SU-DHL-6 (cell line): ENCODE results near the gene ECHS1.

Source experiments
- H2AFZ ChIP-seq: fragments of 200-600 bp; sonication (generic); 2 replicates; pipeline ENCODE4 v1.6.1; 2014; ENCODE audit warnings: low read depth, mild to moderate bottlenecking, moderate library complexity, mixed read lengths, antibody characterized with exemption, low read length; ENCODE audit not compliant: severe bottlenecking
- H3F3A ChIP-seq: fragments of 200-600 bp; shearing (Covaris generic); 2 replicates; pipeline ENCODE4 v1.6.0; 2016; ENCODE audit warnings: antibody characterized with exemption, mild to moderate bottlenecking; ENCODE audit not compliant: insufficient read depth
- H3K27ac ChIP-seq: fragments of 200-600 bp; sonication (generic); 2 replicates; pipeline ENCODE4 v1.5.1; 2016; ENCODE audit warnings: low read depth, mild to moderate bottlenecking, low read length, moderate library complexity, mixed read lengths
- H3K27me3 ChIP-seq: fragments of 200-600 bp; sonication (generic), shearing (Covaris generic); 2 replicates; pipeline ENCODE4 v1.6.0; 2014; ENCODE audit warnings: mild to moderate bottlenecking, low read length
- H3K36me3 ChIP-seq: fragments of 200-600 bp; sonication (generic); 2 replicates; pipeline ENCODE4 v1.6.1; 2014; ENCODE audit warnings: mild to moderate bottlenecking, low read length, mixed read lengths
- H3K4me2 ChIP-seq: fragments of 300-600, 200-600 bp; shearing (Covaris generic), sonication (generic); 2 replicates; pipeline ENCODE4 v1.6.0; 2014; ENCODE audit warnings: low read length, low read depth, mild to moderate bottlenecking; ENCODE audit not compliant: poor library complexity, severe bottlenecking
- H3K4me3 ChIP-seq: fragments of 200-600 bp; sonication (generic); 2 replicates; pipeline ENCODE4 v1.5.1; 2014; ENCODE audit warnings: antibody characterized with exemption, low read length, mild to moderate bottlenecking, mixed read lengths; ENCODE audit not compliant: insufficient read depth, poor library complexity, severe bottlenecking
- H3K79me2 ChIP-seq: fragments of 200-600 bp; sonication (generic); 2 replicates; pipeline ENCODE4 v1.6.1; 2014; ENCODE audit warnings: mild to moderate bottlenecking, low read length, moderate library complexity; ENCODE audit not compliant: insufficient read depth
- H3K9ac ChIP-seq: fragments of 200-600 bp; sonication (generic); 2 replicates; pipeline ENCODE4 v1.7.0; 2014; ENCODE audit warnings: mild to moderate bottlenecking, low read length
- H3K9me2 ChIP-seq: fragments of 200-600 bp; sonication (generic); replicated peaks from 2 replicates; pipeline ENCODE4 v1.6.1; 2014; ENCODE audit warnings: low read length; ENCODE audit not compliant: insufficient read depth
- H3K9me3 ChIP-seq: fragments of 200-600 bp; sonication (generic); 2 replicates; pipeline ENCODE4 v1.6.1; 2014; ENCODE audit warnings: low read length, mixed read lengths; ENCODE audit not compliant: insufficient read depth
- H4K20me1 ChIP-seq: fragments of 200-600 bp; sonication (generic); 2 replicates; pipeline ENCODE4 v1.6.1; 2014; ENCODE audit warnings: low read depth, mild to moderate bottlenecking, antibody characterized with exemption, low read length, moderate library complexity, mixed read lengths
- EZH2phosphoT487 ChIP-seq: fragments of 200-600 bp; sonication (generic), shearing (Covaris generic); conservative IDR thresholded peaks from 2 replicates; pipeline ENCODE4 v1.6.1; 2018; ENCODE audit warnings: mild to moderate bottlenecking, antibody characterized with exemption, low read length, moderate library complexity, mixed read lengths
- TF ChIP-seq, protein P1 (sequence below): fragments of 200-600 bp; sonication (generic); IDR thresholded peaks from one replicate; pipeline ENCODE4 v1.5.1; 2017; ENCODE audit warnings: antibody characterized with exemption, mild to moderate bottlenecking, low read length, moderate library complexity; ENCODE audit not compliant: insufficient read depth, poor library complexity, severe bottlenecking

ECHS1 gene

GRCh38 chr10:133394801-133395221 lies 21.7 kb upstream of the ECHS1 start:
- Histone ChIP-seq H2AFZ (peak overlapping the region; percentile 90), H3F3A (peaks cover 13% of the 10 kb centered on the region), H3K9me2 (no peaks in the 10 kb centered on the region), H4K20me1 (no peaks in the 10 kb centered on the region), H3K27me3 (no peaks in the 10 kb centered on the region), H3K27ac (peak overlapping the region; percentile 42), H3K4me3 (peak overlapping the region; percentile 73), H3K79me2 (peaks cover 22% of the 10 kb centered on the region), H3K9me3 (no peaks in the 10 kb centered on the region), H3K9ac (peak overlapping the region; percentile 93), H3K4me2 (peak overlapping the region; percentile 86), H3K36me3 (no peaks in the 10 kb centered on the region)
- TF ChIP-seq, protein P1, sequence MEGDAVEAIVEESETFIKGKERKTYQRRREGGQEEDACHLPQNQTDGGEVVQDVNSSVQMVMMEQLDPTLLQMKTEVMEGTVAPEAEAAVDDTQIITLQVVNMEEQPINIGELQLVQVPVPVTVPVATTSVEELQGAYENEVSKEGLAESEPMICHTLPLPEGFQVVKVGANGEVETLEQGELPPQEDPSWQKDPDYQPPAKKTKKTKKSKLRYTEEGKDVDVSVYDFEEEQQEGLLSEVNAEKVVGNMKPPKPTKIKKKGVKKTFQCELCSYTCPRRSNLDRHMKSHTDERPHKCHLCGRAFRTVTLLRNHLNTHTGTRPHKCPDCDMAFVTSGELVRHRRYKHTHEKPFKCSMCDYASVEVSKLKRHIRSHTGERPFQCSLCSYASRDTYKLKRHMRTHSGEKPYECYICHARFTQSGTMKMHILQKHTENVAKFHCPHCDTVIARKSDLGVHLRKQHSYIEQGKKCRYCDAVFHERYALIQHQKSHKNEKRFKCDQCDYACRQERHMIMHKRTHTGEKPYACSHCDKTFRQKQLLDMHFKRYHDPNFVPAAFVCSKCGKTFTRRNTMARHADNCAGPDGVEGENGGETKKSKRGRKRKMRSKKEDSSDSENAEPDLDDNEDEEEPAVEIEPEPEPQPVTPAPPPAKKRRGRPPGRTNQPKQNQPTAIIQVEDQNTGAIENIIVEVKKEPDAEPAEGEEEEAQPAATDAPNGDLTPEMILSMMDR: no peak

DNA sequence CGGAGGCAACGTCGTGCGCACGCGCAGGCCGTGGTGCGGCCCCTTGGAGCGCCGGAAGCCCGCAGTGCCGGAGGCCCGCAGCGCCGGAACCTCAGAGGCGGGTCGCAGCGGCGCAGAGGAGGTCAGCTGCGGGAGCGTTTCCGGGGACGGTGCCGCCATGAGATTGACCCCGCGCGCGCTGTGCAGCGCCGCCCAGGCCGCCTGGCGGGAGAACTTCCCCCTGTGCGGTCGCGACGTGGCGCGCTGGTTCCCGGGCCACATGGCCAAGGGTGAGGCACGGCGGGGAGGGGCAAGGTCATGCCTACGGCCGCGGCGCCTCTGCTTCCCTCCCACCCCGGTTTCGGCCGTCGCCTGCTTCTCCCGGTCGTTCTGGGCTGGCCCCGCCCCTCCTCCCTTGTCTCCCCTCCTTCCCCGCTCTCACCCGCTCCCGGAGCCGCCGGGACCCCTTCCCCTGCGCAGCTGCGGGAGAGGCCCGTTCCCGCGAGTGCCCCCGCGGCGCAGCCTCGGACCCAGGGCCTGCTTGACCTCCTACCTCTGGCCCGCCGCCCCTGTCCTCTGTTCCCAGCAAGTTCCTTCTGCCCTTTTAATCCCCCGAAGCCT lies 21.0 kb upstream of the ECHS1 start, which contains the start of gene MTG1:
MTG1 (plus strand) TSS at position 94 of the 600 bp plus-strand sequence; CDS start at position 158, 64 bp downstream.
- peaks cover 19% of the 10 kb centered on the region for H3F3A ChIP-seq
- no peak for TF ChIP-seq EZH2phosphoT487
- TF ChIP-seq, protein P1: no peak
- peak within 1 kb of the TSS; percentile 90 for H2AFZ ChIP-seq
- H3K4me3 ChIP-seq: peak within 1 kb of the TSS; percentile 73
- H3K4me2 ChIP-seq: peak within 1 kb of the TSS; percentile 86
- no peaks in the 10 kb centered on the region for H4K20me1 ChIP-seq
- peak within 1 kb of the TSS; percentile 53 for H3K27ac ChIP-seq
- no peaks in the 10 kb centered on the region for H3K27me3 ChIP-seq
- H3K9ac ChIP-seq: peak within 1 kb of the TSS; percentile 93
- H3K9me3 ChIP-seq: no peaks in the 10 kb centered on the region
- no peaks in the 10 kb centered on the region for H3K36me3 ChIP-seq
- H3K79me2 ChIP-seq: peaks cover 22% of the 10 kb centered on the region
- H3K9me2 ChIP-seq: no peaks in the 10 kb centered on the region

DNA sequence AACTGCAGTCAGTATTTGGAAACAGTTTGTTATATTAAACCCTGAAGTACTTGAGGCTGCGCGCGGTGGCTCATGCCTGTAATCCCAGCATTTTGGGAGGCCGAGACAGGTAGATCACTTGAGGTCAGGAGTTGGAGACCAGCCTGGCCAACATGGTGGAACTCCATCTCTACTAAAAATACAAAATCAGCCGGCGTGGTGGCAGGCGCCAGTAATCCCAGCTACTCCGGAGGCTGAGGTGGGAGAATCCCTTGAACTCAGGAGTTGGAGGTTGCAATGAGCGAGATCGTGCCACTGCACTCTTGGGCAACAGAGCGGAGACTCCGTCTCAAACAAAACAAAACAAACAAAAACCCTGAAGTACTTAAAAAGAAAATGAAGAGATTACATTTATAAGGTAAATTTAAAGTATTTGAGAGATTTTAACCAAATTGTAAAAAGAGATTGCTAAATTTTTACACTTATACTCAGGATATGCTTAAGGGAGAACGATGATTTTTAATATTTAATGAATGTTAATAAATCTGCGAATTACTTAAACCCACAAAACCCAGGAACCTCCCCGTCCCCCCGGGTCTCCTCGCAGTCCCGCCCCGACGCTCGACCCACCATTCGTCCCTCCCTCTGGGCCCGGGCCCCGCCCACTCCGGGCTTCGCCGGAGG lies 20.4 kb upstream of the ECHS1 start:
- H3K27me3 ChIP-seq: no peaks in the 10 kb centered on the region
- H3K4me2 ChIP-seq: peak overlapping the region; percentile 86
- H2AFZ ChIP-seq: peak overlapping the region; percentile 76
- H3K79me2 ChIP-seq: peaks cover 22% of the 10 kb centered on the region
- TF ChIP-seq EZH2phosphoT487: no peak
- TF ChIP-seq, protein P1: no peak
- H3K9me2 ChIP-seq: no peaks in the 10 kb centered on the region
- peaks cover 22% of the 10 kb centered on the region for H3F3A ChIP-seq
- peak overlapping the region; percentile 93 for H3K9ac ChIP-seq
- peak overlapping the region; percentile 73 for H3K4me3 ChIP-seq
- peak overlapping the region; percentile 53 for H3K27ac ChIP-seq
- H3K9me3 ChIP-seq: no peaks in the 10 kb centered on the region
- no peaks in the 10 kb centered on the region for H4K20me1 ChIP-seq
- H3K36me3 ChIP-seq: no peaks in the 10 kb centered on the region
